Stimulated activated CD4-positive, alpha-beta T cell treated with anti-CD3 and anti-CD28 coated beads, Interleukin-1b, Interleukin-23, amount 100 ng/mL, for 48 hours (primary cell): ENCODE results near the gene NUTF2.

ENCODE experiments used
- DNase-seq: peaks from one replicate; pipeline ENCODE4 v3.0.0-alpha.2; 2020

The NUTF2 gene

GRCh38 chr16:67865318-67865717, 18.6 kb downstream of the NUTF2 start:
- no peak for DNase-seq

GRCh38 chr16:67868290-67868689, 21.6 kb downstream of the NUTF2 start:
- DNase-seq = no peak

GRCh38 chr16:67869653-67870052, 22.9 kb downstream of the NUTF2 start:
- no peak for DNase-seq

GRCh38 chr16:67871256-67871655, 24.5 kb downstream of the NUTF2 start:
- no peak for DNase-seq

- DNase-seq = no peak
These were observed 25.4 kb downstream of the NUTF2 start for GRCh38 chr16:67872131-67872630.

GRCh38 chr16:67872631-67873434, 26.1 kb downstream of the NUTF2 start, which contains the start of gene EDC4:
Gene EDC4, plus strand, starts transcription at chr16:67873052. Its CDS starts 210 bp downstream, at chr16:67873262.
- DNase-seq = peak; percentile 87

- peak; percentile 12 for DNase-seq
These were observed 27.0 kb downstream of the NUTF2 start for GRCh38 chr16:67873435-67874370.

GRCh38 chr16:67874372-67874771, 27.6 kb downstream of the NUTF2 start:
- DNase-seq = no peak

GRCh38 chr16:67877064-67877463, 30.3 kb downstream of the NUTF2 start:
- no peak for DNase-seq

- DNase-seq = no peak
These were observed 31.5 kb downstream of the NUTF2 start for GRCh38 chr16:67878232-67878631.

GRCh38 chr16:67878846-67879245, 32.1 kb downstream of the NUTF2 start:
- no peak for DNase-seq

GRCh38 chr16:67879462-67879861, 32.7 kb downstream of the NUTF2 start:
- DNase-seq = no peak

GRCh38 chr16:67879936-67880335, 33.2 kb downstream of the NUTF2 start:
- DNase-seq = no peak

- no peak for DNase-seq
These were observed 33.9 kb downstream of the NUTF2 start for GRCh38 chr16:67880584-67880983.

GRCh38 chr16:67881621-67882161, 35.0 kb downstream of the NUTF2 start:
- no peak for DNase-seq

GRCh38 chr16:67882374-67883145, 35.8 kb downstream of the NUTF2 start:
- DNase-seq = no peak

GRCh38 chr16:67883146-67883871, 36.6 kb downstream of the NUTF2 start:
- no peak for DNase-seq

- peak; percentile 61 for DNase-seq
These were observed 37.1 kb downstream of the NUTF2 start for GRCh38 chr16:67883872-67884261.

GRCh38 chr16:67884684-67885083, 38.0 kb downstream of the NUTF2 start, which contains the start of gene NRN1L:
Gene NRN1L, plus strand, starts transcription at chr16:67884885. Its CDS starts 19 bp downstream, at chr16:67884904.
- DNase-seq = no peak

GRCh38 chr16:67885545-67885944, 38.8 kb downstream of the NUTF2 start:
- DNase-seq = no peak

- no peak for DNase-seq
These were observed 39.2 kb downstream of the NUTF2 start for GRCh38 chr16:67885976-67886375.

GRCh38 chr16:67886387-67886786, 39.7 kb downstream of the NUTF2 start:
- DNase-seq = no peak
